Cardiac septum (tissue), 1 donor: Measurements from ENCODE around the gene HSD11B2. TPM values are rescaled to one million over a fixed set of nuclear protein-coding genes. Genes with fewer than 3 reads are reported as not detected.

Experiments used
- DNase-seq: peaks from one replicate; pipeline ENCODE4 v3.0.0-alpha.2; 2020; ENCODE audit warnings: low spot score
- intact Hi-C: fragments of 100-400 bp; cut with DNase I; formaldehyde crosslinking; loops from one replicate; pipeline ENCODE4 v1.14.0; 2022
- long read RNA-seq: library from polyadenylated mRNA; unstranded; transcript quantifications from one replicate; pipeline ENCODE4 v2.0.0, GENCODE V29; 2021
- total RNA-seq: library from RNA; stranded (reverse); fragmentation: NEBNext Ultra II Directional; extraction: Animal tissue kit (Norgen Biotek cat#: 25700); gene quantifications from one replicate; pipeline ENCODE4 v1.2.1, GENCODE V29; 2021
- donor health status: DM: no; HTN: no; CAD: no.

The HSD11B2 gene
- total RNA-seq: 0.27 TPM
- long read RNA-seq: 0 reads

GRCh38 chr16:67430977-67431774 is at the start of gene HSD11B2:
HSD11B2 (plus strand) TSS chr16:67431121; CDS start chr16:67431249, 128 bp downstream.
- no peak for DNase-seq
- intact Hi-C loops: no loop called here

- intact Hi-C loops: no loop called here
- no peak for DNase-seq
Observed at GRCh38 chr16:67383284-67383683, 47.6 kb upstream of the HSD11B2 start.

- DNase-seq: no peak
- intact Hi-C loops: no loop called here
Observed at GRCh38 chr16:67384778-67385510, 46.0 kb upstream of the HSD11B2 start.

- intact Hi-C loops: no loop called here
Observed at GRCh38 chr16:67386861-67387455, 44.0 kb upstream of the HSD11B2 start.

GRCh38 chr16:67387479-67388079 is 43.3 kb upstream of the HSD11B2 start:
- DNase-seq: no peak
- intact Hi-C loops: no loop called here

More at GRCh38 chr16:67386861-67387455, 44.0 kb upstream of the HSD11B2 start:
- DNase-seq: no peak

- DNase-seq: no peak
- intact Hi-C loops: no loop called here
Observed at GRCh38 chr16:67388191-67388590, 42.7 kb upstream of the HSD11B2 start.

GRCh38 chr16:67388591-67388990 is 42.3 kb upstream of the HSD11B2 start:
- DNase-seq: peak; percentile 24
- intact Hi-C loops: no loop called here

- peak; percentile 79 for DNase-seq
- intact Hi-C loops: no loop called here
Observed at GRCh38 chr16:67389911-67390815, 40.8 kb upstream of the HSD11B2 start.

- DNase-seq: no peak
- intact Hi-C loops: no loop called here
Observed at GRCh38 chr16:67390816-67391423, 40.0 kb upstream of the HSD11B2 start.

GRCh38 chr16:67391424-67392300 is 39.3 kb upstream of the HSD11B2 start:
- peak; percentile 67 for DNase-seq
- intact Hi-C loops: no loop called here

- DNase-seq: peak; percentile 56
Observed at GRCh38 chr16:67392301-67393059, 38.4 kb upstream of the HSD11B2 start.

GRCh38 chr16:67393111-67393787 is 37.7 kb upstream of the HSD11B2 start, which contains the start of gene TPPP3:
TPPP3 (minus strand) TSS chr16:67393498; CDS start chr16:67391111, 2,387 bp downstream.
- peak; percentile 91 for DNase-seq
- intact Hi-C loops: no loop called here

More at GRCh38 chr16:67392301-67393059, 38.4 kb upstream of the HSD11B2 start:
- intact Hi-C loops: no loop called here

- intact Hi-C loops: no loop called here
- DNase-seq: no peak
Observed at GRCh38 chr16:67393788-67394154, 37.1 kb upstream of the HSD11B2 start.

- peak; percentile 82 for DNase-seq
- intact Hi-C loops: loop anchor here (5.0 kb wide), 1 partner anchor 132 kb away; no protein-coding TSS in a partner anchor
Observed at GRCh38 chr16:67394155-67395104, 36.5 kb upstream of the HSD11B2 start.

- intact Hi-C loops: loop anchor here (5.0 kb wide), 1 partner anchor 133 kb away; no protein-coding TSS in a partner anchor
- no peak for DNase-seq
Observed at GRCh38 chr16:67395105-67395457, 35.8 kb upstream of the HSD11B2 start.
